HEK293 (cell line): ENCODE measurements around the gene SLC25A26.
A peak's percentile ranks its signal among the peaks of the same experiment; 100 is the strongest.
"Not testable (repeated sequence)": the region's sequence is repeated elsewhere in the genome, so short reads cannot be mapped to it uniquely, and the experiment has no call there.

ENCODE experiments used
- CTCF ChIA-PET: fragments of 350-600 bp; formaldehyde crosslinking; extraction: SDS; loops from one replicate; lab custom pipeline; 2021; ENCODE audit warnings: antibody characterized with exemption; lab: Yijun Ruan, JAX
- POLR2A ChIA-PET: fragments of 300-600 bp; formaldehyde crosslinking; extraction: SDS; loops from one replicate; lab custom pipeline; 2020; ENCODE audit warnings: antibody characterized with exemption, inconsistent platforms; lab: Yijun Ruan, JAX
- H3K27ac ChIP-seq: fragments of 200-500 bp; sonication (Bioruptor generic); 2 replicates; pipeline ENCODE4 v1.5.1; 2014; ENCODE audit warnings: low read depth, low read length, control low read depth, inconsistent platforms; ENCODE audit errors: extremely low read depth
- H3K36me3 ChIP-seq, 2 experiments: fragments of 200-500 bp in 1 of 2; sonication (Bioruptor generic) in 1 of 2; 1 replicate in 1 of 2; 2 replicates in 1 of 2; pipeline ENCODE4 v1.5.1; 2014 to 2017; ENCODE audit warnings: inconsistent platforms in 2 of 2, low read length in 2 of 2; ENCODE audit not compliant: control insufficient read depth in 2 of 2, insufficient read depth in 1 of 2
- H3K4me1 ChIP-seq: fragments of 200-500 bp; sonication (Bioruptor generic); 2 replicates; pipeline ENCODE4 v1.5.1; 2014; ENCODE audit warnings: mild to moderate bottlenecking, low read length, inconsistent platforms; ENCODE audit not compliant: control insufficient read depth, insufficient read depth
- H3K4me3 ChIP-seq: 2 replicates; pipeline ENCODE4 v1.5.1; 2011; ENCODE audit warnings: low read depth, mild to moderate bottlenecking, control low read depth, low read length, moderate library complexity
- H3K9me3 ChIP-seq: fragments of 200-500 bp; sonication (Bioruptor generic); 2 replicates; pipeline ENCODE4 v1.5.1; 2014; ENCODE audit warnings: low read depth, low read length, inconsistent platforms; ENCODE audit not compliant: control insufficient read depth, insufficient read depth
- ATF2 ChIP-seq: fragments of 450-650 bp; formaldehyde crosslinking; IDR thresholded peaks from 2 replicates; pipeline ENCODE4 v1.5.1; 2016; ENCODE audit warnings: missing biosample characterization, missing genetic modification characterization, low read depth
- CTCF ChIP-seq: fragments of 450-650 bp; formaldehyde crosslinking; IDR thresholded peaks from 2 replicates; pipeline ENCODE4 v1.5.1; 2016; ENCODE audit warnings: missing biosample characterization, missing genetic modification characterization
- GLI2 ChIP-seq: fragments of 450-650 bp; formaldehyde crosslinking; IDR thresholded peaks from 2 replicates; pipeline ENCODE4; 2017; ENCODE audit warnings: missing biosample characterization, missing genetic modification characterization, low read depth, borderline replicate concordance
- GLIS1 ChIP-seq: fragments of 450-650 bp; formaldehyde crosslinking; IDR thresholded peaks from 2 replicates; pipeline ENCODE4 v1.5.1; 2016; ENCODE audit warnings: missing biosample characterization, missing genetic modification characterization
- HIC1 ChIP-seq: fragments of 450-650 bp; formaldehyde crosslinking; IDR thresholded peaks from 2 replicates; pipeline ENCODE4 v1.5.1; 2016; ENCODE audit warnings: missing biosample characterization, missing genetic modification characterization
- HOXD13 ChIP-seq: sonication (generic); formaldehyde crosslinking; IDR thresholded peaks from 2 replicates; pipeline ENCODE4 v1.8.0; 2022; ENCODE audit warnings: missing genetic modification reagents, borderline replicate concordance
- ZBTB44 ChIP-seq: fragments of 450-650 bp; IDR thresholded peaks from 2 replicates; pipeline ENCODE4 v1.5.1; 2018; ENCODE audit warnings: missing biosample characterization, mild to moderate bottlenecking, missing genetic modification characterization
- ZNF112 ChIP-seq: fragments of 450-650 bp; formaldehyde crosslinking; IDR thresholded peaks from 2 replicates; pipeline ENCODE4 v1.5.0; 2017; ENCODE audit warnings: missing biosample characterization, missing genetic modification characterization
- ZNF121 ChIP-seq: fragments of 450-650 bp; formaldehyde crosslinking; IDR thresholded peaks from 2 replicates; pipeline ENCODE4 v1.5.1; 2016; ENCODE audit warnings: missing biosample characterization, missing genetic modification characterization
- ZNF18 ChIP-seq: fragments of 450-650 bp; formaldehyde crosslinking; IDR thresholded peaks from 2 replicates; pipeline ENCODE4 v1.5.1; 2016; ENCODE audit warnings: missing biosample characterization, missing genetic modification characterization
- ZNF211 ChIP-seq: fragments of 450-650 bp; formaldehyde crosslinking; IDR thresholded peaks from 2 replicates; pipeline ENCODE4 v1.5.1; 2016; ENCODE audit warnings: low read depth, missing biosample characterization, missing genetic modification characterization
- ZNF529 ChIP-seq: fragments of 450-650 bp; formaldehyde crosslinking; IDR thresholded peaks from 2 replicates; pipeline ENCODE4 v1.5.1; 2017; ENCODE audit warnings: missing genetic modification characterization, missing biosample characterization; ENCODE audit not compliant: insufficient replicate concordance
- ZNF555 ChIP-seq: fragments of 450-650 bp; formaldehyde crosslinking; conservative IDR thresholded peaks from 2 replicates; pipeline ENCODE4 v1.5.1; 2017; ENCODE audit warnings: missing biosample characterization, mild to moderate bottlenecking, missing genetic modification characterization, inconsistent platforms
- ZNF571 ChIP-seq: fragments of 450-650 bp; formaldehyde crosslinking; IDR thresholded peaks from 2 replicates; pipeline ENCODE4 v1.5.0; 2017; ENCODE audit warnings: missing biosample characterization, missing genetic modification characterization
- ZNF707 ChIP-seq: fragments of 450-650 bp; formaldehyde crosslinking; IDR thresholded peaks from 2 replicates; pipeline ENCODE4 v1.5.1; 2016; ENCODE audit warnings: missing biosample characterization, missing genetic modification characterization
- ZNF776 ChIP-seq: fragments of 450-650 bp; formaldehyde crosslinking; IDR thresholded peaks from 2 replicates; pipeline ENCODE4 v1.5.0; 2017; ENCODE audit warnings: missing biosample characterization, missing genetic modification characterization, borderline replicate concordance
- TF ChIP-seq, protein P1 (sequence below): fragments of 450-650 bp; IDR thresholded peaks from 2 replicates; pipeline ENCODE4 v1.5.1; 2018; ENCODE audit warnings: missing biosample characterization, missing genetic modification characterization
- TF ChIP-seq, protein P2 (sequence below): fragments of 450-650 bp; formaldehyde crosslinking; IDR thresholded peaks from 2 replicates; pipeline ENCODE4 v1.5.1; 2016; ENCODE audit warnings: missing biosample characterization, missing genetic modification characterization

SLC25A26 gene

DNA sequence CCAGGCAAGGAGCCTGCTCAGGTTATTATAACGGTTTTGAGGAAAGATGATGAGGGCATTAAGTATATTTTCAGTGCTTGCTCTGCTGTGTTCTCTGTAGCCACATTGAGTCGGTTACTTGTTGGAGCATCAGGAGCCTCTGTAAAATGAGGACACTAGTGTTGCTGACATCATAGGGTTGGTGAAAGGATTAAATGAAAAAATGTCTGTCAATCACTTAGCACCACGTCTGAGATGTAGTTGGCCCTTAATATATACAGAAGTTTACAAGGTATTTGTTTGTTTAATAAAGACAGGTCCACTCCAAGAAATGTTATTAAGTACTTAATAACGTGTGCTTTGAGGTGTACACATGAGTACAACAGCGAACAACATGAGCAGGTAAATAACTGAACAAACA lies 735 bp upstream of the SLC25A26 start:
- Histone ChIP-seq H3K36me3 (peaks cover 0 to 12% of the 10 kb centered on the region in 2 experiments; a peak in 1 of 3 replicates), H3K4me1 (0 out of 2 replicates have a peak, but pooled peaks cover 3% of the 10 kb centered on the region), H3K27ac (no peak overlapping the region), H3K4me3 (peak overlapping the region; percentile 92), H3K9me3 (no peaks in the 10 kb centered on the region)
- POLR2A ChIA-PET, result no interaction called here
- TF ChIP-seq ATF2 (tag by site-specific recombination), result no peak
- TF ChIP-seq HIC1 (tag by site-specific recombination), result no peak
- TF ChIP-seq ZNF211 (tag by site-specific recombination), result no peak
- TF ChIP-seq ZBTB44 (tag by site-specific recombination), result no peak
- no peak for TF ChIP-seq ZNF707 (tag by site-specific recombination)
- TF ChIP-seq ZNF121 (tag by site-specific recombination), result no peak
- no peak for TF ChIP-seq ZNF555 (tag by site-specific recombination)
- no peak for TF ChIP-seq ZNF112 (tag by site-specific recombination)
- no peak for TF ChIP-seq GLIS1
- no peak for TF ChIP-seq HOXD13 (CRISPR knock-in tag)
- TF ChIP-seq ZNF18 (tag by site-specific recombination), result no peak
- no peak for TF ChIP-seq ZNF571
- no peak for TF ChIP-seq CTCF (tag by site-specific recombination)
- CTCF ChIA-PET, result interaction anchor here (0.6 kb wide), 1 partner anchor 181 kb away, joined by 3 read pairs; no protein-coding TSS in a partner anchor

GRCh38 chr3:66224220-66224619 lies 3.4 kb downstream of the SLC25A26 start:
- H3K36me3 ChIP-seq, result peaks cover 0 to 12% of the 10 kb centered on the region in 2 experiments; a peak in 1 of 3 replicates
- no peak for TF ChIP-seq ATF2 (tag by site-specific recombination)
- TF ChIP-seq ZNF776, result no peak
- TF ChIP-seq ZNF529 (tag by site-specific recombination), result no peak
- TF ChIP-seq, protein P1, sequence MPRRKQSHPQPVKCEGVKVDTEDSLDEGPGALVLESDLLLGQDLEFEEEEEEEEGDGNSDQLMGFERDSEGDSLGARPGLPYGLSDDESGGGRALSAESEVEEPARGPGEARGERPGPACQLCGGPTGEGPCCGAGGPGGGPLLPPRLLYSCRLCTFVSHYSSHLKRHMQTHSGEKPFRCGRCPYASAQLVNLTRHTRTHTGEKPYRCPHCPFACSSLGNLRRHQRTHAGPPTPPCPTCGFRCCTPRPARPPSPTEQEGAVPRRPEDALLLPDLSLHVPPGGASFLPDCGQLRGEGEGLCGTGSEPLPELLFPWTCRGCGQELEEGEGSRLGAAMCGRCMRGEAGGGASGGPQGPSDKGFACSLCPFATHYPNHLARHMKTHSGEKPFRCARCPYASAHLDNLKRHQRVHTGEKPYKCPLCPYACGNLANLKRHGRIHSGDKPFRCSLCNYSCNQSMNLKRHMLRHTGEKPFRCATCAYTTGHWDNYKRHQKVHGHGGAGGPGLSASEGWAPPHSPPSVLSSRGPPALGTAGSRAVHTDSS (tag by site-specific recombination), result no peak
- TF ChIP-seq GLI2, result no peak
- TF ChIP-seq, protein P2, sequence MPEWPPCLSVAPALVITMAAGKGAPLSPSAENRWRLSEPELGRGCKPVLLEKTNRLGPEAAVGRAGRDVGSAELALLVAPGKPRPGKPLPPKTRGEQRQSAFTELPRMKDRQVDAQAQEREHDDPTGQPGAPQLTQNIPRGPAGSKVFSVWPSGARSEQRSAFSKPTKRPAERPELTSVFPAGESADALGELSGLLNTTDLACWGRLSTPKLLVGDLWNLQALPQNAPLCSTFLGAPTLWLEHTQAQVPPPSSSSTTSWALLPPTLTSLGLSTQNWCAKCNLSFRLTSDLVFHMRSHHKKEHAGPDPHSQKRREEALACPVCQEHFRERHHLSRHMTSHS (tag by site-specific recombination), result no peak
- TF ChIP-seq, all 188 proteins: peak for 0
- CTCF ChIA-PET, result no interaction called here
- Histone ChIP-seq H3K4me3 (no peak overlapping the region), H3K27ac (no peak overlapping the region), H3K9me3 (no peaks in the 10 kb centered on the region), H3K4me1 (0 out of 2 replicates have a peak, but pooled peaks cover 3% of the 10 kb centered on the region)
- POLR2A ChIA-PET, result no interaction called here

DNA sequence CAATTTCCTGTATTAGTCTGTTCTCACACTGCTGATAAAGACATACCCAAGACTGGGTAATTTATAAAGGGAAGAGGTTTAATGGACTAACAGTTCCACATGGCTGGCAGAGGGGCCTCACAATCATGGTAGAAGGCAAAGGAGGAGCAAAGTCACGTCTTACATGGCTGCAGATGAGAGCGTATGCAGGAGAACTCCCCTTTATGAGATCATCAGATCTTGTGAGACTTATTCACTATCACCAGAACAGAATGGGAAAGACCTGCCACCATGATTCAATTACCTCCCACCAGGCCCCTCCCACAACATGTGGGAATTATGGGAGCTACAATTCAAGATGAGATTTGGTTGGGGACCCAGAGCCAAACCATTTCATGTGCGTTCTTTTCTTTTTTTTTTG lies 5.3 kb downstream of the SLC25A26 start:
- CTCF ChIA-PET, result interaction anchor here (0.6 kb wide), 1 partner anchor 271 kb away, joined by 3 read pairs; no protein-coding TSS in a partner anchor
- H3K4me1 ChIP-seq, POLR2A ChIA-PET, H3K4me3 ChIP-seq, H3K9me3 ChIP-seq, H3K27ac ChIP-seq: not testable (repeated sequence)
- peaks cover 0 to 12% of the 10 kb centered on the region in 2 experiments; a peak in 1 of 3 replicates for H3K36me3 ChIP-seq
